GM21786 (cell line): ENCODE measurements around the gene TEX38.
A peak's percentile ranks its signal among the peaks of the same experiment; 100 is the strongest.
"Not testable (repeated sequence)": the region's sequence is repeated elsewhere in the genome, so short reads cannot be mapped to it uniquely, and the experiment has no call there.

ENCODE experiments used
- ATAC-seq: cut with Tn5 transposase; IDR thresholded peaks from one replicate; pipeline ENCODE4 v1.9.1; 2021; ENCODE audit not compliant: unreplicated experiment

TEX38 gene

GRCh38 chr1:46654698-46655097 is 17.0 kb upstream of the TEX38 start:
- ATAC-seq = not testable (repeated sequence)

- no peak for ATAC-seq
Measured at GRCh38 chr1:46655848-46656247, 15.8 kb upstream of the TEX38 start.

DNA sequence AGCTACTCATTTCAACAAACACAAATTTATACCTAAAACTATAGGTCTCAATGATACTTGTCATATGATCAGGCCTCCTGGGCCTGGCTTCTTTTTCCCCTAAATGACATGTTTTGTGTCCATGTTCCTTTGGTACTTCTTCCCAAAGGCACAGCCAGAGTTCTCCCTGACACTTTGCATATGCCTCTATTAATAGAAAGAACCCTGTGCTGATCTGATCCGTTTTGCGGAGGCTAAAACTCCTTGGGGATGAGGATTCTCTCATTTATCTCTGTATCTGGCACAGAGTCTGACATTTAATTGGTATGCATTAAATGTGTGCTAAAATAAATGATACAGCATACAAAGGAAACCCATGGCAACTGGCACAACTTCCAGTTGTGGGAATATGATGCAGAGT is 15.0 kb upstream of the TEX38 start:
- no peak for ATAC-seq

DNA sequence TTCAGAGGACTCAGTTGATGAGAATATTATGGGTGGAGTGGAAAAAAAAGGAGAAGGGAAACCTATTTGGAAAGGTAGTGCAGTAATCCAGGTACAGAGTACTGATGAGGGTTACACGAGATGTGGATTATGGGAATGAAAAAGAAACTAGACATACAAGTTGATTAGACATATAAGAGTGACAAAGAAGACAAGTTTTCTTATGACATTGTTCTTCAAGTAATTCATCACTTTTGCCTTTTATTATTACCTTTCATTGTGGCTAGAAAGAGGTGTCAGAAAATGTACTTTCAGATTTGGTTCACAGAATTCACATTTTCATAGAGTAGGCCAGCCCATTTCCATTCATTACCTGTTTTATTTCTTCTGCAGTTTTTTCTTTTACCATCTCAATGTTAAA is 13.9 kb upstream of the TEX38 start:
- ATAC-seq = no peak

- no peak for ATAC-seq
Measured at GRCh38 chr1:46659307-46659870, 12.3 kb upstream of the TEX38 start.

DNA sequence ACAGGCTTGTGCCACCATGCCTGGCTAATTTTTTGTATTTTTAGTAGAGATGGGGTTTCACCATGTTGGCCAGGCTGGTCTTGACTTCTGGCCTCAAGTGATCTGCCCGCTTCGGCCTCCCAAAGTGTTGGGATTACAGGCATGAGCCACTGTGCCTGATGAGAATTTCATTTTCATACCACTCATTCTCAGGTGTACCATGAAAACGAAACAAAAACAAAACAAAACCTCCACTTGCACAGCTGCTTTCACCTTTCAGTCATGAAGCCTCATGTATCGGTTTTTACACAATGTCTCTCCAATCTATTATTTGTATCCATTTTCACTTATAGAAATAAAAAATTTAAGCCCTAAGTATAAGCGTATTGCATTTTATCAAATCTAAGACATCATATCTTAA is 11.5 kb upstream of the TEX38 start:
- ATAC-seq = peak; percentile 90

DNA sequence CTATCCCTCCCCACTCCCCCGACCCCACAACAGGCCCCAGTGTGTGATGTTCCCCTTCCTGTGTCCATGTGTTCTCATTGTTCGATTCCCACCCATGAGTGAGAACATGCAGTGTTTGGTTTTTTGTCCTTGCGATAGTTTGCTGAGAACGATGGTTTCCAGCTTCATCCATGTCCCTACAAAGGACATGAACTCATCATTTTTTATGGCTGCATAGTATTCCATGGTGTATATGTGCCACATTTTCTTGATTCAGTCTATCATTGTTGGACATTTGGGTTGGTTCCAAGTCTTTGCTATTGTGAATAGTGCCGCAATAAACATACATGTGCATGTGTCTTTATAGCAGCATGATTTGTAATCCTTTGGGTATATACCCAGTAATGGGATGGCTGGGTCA is 8.7 kb upstream of the TEX38 start:
- not testable (repeated sequence) for ATAC-seq

- ATAC-seq = no peak
Measured at GRCh38 chr1:46665983-46666382, 5.7 kb upstream of the TEX38 start.

DNA sequence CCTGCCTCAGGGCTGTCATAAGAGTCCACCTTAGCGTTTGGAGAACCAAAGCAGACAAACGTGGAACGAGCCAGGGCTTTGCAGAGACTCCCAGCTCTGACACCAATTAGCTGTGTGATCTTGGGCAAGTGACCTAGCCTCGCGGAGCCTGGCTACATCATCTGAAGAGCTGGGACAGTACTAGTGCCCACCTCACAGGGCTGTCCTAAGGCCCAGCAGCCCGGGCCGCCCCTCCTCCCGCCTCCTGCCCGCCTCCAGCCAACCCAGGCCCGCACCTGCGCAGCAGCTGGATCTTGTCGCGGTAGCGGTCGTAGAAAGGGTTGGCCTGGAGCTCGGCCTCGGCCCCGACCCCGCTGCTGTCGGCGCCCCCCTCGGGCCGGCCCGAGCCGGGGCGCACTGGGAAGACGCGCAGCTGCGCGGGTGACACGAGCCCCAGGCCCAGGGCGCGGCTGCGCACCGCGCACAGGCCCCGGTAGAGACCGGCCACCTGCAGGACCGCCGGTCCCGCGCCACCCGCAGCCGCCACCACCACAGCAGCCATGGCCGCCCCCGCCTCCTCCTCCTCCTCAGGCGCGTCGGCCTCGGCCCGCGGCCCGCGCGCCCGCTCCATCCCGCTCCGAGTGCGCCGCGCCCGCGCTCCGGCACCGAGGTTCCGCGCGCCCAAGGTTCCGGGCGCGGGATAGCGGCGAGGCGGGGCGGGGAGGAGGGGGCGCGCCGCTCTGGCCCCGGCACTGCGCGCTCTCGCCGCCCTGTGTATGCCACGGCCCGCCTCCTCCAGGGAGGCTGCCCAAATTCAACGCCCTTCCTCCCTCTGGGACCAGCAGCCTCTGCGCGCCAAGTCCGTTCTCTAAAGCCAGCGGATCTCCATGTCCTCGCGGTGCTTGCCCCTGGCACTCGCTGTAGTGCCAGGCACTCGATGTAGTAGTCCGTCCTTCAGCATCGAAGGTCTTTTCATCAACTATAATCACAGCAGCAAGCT is 3.6 kb upstream of the TEX38 start, which contains the start of gene ATPAF1:
Gene ATPAF1 (minus strand): TSS at position 583 of the 979 bp plus-strand sequence. CDS start 42 bp downstream, at position 541.
- ATAC-seq = peak; percentile 74

DNA sequence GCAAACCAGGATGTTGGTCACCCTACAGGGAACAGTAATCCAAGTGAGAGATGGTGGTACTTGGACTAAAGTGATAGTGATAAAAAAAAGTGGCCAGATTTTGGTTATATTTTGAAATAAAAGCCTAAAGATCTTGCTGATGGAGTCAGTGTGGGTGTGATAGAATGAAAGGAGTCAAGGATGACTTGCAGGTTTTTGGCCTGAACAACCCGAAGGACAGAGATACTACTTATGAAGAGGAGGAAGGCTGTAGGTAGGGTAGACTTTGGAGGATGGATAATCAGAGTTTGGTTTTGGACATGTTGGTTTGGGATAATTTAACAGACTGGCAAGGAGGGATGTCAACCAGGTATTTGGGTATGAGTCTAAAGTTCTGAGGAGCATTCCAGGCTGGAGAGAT is 1.5 kb upstream of the TEX38 start:
- ATAC-seq = no peak

DNA sequence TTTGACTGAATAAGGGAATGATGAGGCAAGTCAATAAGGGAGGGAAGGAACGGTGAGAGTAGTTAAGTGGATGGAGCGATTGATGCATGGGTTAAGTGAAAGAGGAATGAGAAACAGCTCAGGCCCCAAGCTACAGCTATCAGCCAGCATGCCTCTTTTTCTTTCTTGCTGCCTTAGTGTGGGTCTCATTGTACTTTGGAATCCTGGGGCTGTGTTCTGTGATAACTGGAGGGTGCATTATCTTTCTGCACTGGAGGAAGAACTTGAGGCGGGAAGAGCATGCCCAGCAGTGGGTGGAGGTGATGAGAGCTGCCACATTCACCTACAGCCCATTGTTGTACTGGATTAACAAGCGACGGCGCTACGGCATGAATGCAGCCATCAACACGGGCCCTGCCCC is 1.0 kb downstream of the TEX38 start:
- no peak for ATAC-seq

DNA sequence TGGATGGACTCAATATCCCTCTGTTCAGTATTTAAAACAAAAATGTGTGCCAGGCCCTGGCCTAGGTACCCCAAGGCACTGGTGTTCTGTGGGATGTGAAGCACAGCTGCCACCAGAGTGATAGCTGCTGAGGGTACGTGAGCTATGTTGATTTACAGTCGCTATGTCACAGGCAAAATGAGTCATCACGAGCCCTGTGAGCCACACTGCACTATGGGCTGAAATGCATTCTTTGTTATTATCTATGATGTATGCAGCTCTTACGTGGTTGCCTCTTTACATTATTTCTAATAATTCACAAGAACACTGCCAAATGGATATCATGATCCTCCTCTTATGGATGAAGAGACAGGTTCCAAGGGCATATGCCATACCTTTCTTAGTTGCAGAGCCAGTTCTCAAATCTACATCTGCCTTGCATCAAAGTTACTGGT is 2.1 kb downstream of the TEX38 start:
- no peak for ATAC-seq

- no peak for ATAC-seq
Measured at GRCh38 chr1:46675549-46676314, 4.1 kb downstream of the TEX38 start.

- no peak for ATAC-seq
Measured at GRCh38 chr1:46676531-46676930, 4.9 kb downstream of the TEX38 start.

DNA sequence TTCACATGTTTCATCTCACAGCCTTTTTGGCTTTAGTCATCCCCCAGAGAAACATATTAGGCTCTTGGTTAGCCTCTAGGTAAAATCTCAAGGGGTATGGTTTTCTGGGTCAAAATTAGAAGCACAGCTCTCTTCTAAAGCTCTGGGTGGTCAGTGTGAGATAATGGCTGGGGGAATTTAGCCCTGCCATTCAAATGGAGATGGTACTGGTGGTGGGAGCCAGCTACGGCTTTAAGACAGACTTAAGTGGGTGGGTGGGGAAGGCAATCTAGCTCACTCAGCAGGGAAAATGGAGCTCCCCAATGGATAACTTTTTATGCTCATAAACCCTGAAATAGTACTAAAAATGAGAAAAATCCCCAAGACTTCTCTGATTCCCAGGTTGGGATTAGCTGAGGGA is 5.7 kb downstream of the TEX38 start:
- ATAC-seq = no peak

DNA sequence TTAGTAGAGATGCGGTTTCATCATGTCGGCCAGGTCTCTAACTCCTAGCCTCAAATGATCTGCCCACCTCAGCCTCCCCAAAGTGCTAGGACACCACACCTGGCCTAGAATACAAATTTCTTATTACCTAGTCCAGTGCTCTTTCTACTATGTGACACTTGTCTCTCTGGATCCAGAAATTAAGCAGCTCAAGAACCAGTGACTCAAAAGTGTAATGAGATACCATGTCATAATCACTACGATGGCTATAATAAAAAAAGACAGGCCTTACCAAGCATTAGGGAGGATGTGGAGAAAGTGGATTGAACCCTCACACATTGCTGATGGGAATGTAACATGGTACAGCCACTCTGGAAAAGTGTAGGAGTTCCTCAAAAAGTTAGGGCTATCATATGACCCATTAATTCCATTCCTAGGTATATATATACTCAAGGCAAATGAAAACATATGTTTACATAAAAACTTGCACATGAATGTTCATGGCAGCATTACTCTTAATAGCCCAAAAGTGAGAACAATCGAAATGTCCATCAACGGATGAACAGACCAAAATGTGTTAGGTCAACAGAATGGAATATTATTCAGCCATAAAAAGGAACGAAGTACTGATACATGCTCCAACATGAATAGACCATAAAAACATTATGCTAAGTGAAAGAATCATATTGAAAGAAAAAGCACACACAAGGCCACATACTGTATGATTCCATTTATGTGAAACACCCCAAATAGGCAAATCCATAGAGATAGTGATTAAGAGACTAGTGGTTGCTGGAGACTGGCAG is 8.3 kb downstream of the TEX38 start:
- ATAC-seq = no peak

- no peak for ATAC-seq
Measured at GRCh38 chr1:46681333-46682034, 9.8 kb downstream of the TEX38 start.

- no peak for ATAC-seq
Measured at GRCh38 chr1:46682064-46682463, 10.4 kb downstream of the TEX38 start.

DNA sequence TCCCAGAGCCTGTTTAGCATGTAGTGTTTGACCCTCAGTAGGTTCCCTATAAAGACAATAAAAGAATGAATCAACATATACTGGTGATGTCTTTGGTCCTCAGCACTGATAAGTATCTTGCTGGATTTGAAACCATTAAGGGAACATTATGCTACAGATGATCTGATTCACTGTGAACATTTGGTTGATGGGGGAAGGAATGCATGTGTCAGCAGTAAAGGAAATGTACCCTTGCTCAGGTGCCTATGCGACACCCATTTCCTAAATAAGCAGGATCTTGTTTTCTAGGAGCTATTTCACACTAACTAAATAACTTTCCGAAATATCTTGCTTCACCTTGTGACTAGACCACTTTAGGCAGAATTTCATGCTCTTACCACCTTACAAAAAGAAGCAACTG is 13.0 kb downstream of the TEX38 start:
- no peak for ATAC-seq

DNA sequence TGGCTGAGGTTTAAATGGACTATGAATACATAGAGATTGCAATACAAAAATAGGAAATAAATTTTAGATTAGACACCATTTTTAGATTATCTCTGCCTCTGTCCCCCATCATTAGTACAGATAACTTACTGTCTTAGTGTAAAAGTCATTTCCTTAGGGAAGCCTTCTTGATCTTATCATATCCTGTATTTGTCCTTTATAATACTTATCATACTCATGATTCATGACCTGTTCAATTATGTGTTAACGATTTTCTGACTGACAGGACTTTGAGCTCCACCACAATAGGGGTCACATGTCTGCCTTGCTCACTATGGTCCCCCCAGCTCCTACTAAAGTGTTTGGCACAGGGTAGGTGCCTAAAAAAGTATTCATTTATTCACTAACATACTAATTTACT is 14.6 kb downstream of the TEX38 start:
- ATAC-seq = no peak
